Neuronal stem cell (in vitro differentiated cells): Measurements from ENCODE around the gene ZNF629.

Experiments used
- DNase-seq: peaks from one replicate; pipeline ENCODE4 v3.0.0-alpha.2; 2013; ENCODE audit warnings: low spot score
- H2AFZ ChIP-seq: one replicate; pipeline ENCODE4 v1.6.1; 2013; ENCODE audit warnings: mild to moderate bottlenecking, low read length, inconsistent platforms
- H2AK5ac ChIP-seq: 2 replicates; pipeline ENCODE4 v1.6.1; 2013; ENCODE audit warnings: low read depth, mild to moderate bottlenecking, inconsistent platforms, low read length, moderate library complexity, mixed read lengths
- H2BK120ac ChIP-seq: 2 replicates; pipeline ENCODE4 v1.6.1; 2013; ENCODE audit warnings: low read depth, mild to moderate bottlenecking, inconsistent platforms, low read length, moderate library complexity, mixed read lengths
- H2BK12ac ChIP-seq: one replicate; pipeline ENCODE4 v1.6.1; 2013; ENCODE audit warnings: low read length, inconsistent platforms
- H2BK15ac ChIP-seq: 2 replicates; pipeline ENCODE4 v1.6.1; 2013; ENCODE audit warnings: mild to moderate bottlenecking, low read length, inconsistent platforms, mixed read lengths
- H2BK5ac ChIP-seq: one replicate; pipeline ENCODE4 v1.6.1; 2013; ENCODE audit warnings: inconsistent platforms, mild to moderate bottlenecking, low read length, moderate library complexity
- H3K14ac ChIP-seq: one replicate; pipeline ENCODE4 v1.6.1; 2013; ENCODE audit warnings: low read length, inconsistent platforms
- H3K18ac ChIP-seq: 2 replicates; pipeline ENCODE4 v1.6.1; 2013; ENCODE audit warnings: low read length, inconsistent platforms
- H3K23ac ChIP-seq: 2 replicates; pipeline ENCODE4 v1.6.1; 2013; ENCODE audit warnings: low read depth, mild to moderate bottlenecking, mixed read lengths, low read length, inconsistent platforms; ENCODE audit not compliant: poor library complexity
- H3K27ac ChIP-seq: replicated peaks from 3 replicates; pipeline ENCODE4 v1.5.1; 2013; ENCODE audit warnings: low read length, inconsistent platforms
- H3K27me3 ChIP-seq, 3 experiments: 2 replicates each; pipeline ENCODE4 v1.6.1; 2013; ENCODE audit warnings: low read length in 3 of 3, mild to moderate bottlenecking in 2 of 3, inconsistent platforms in 1 of 3, low read depth in 1 of 3, mixed read lengths in 1 of 3, moderate library complexity in 1 of 3; ENCODE audit not compliant: control insufficient read depth in 3 of 3, insufficient read depth in 3 of 3
- H3K36me3 ChIP-seq, 2 donors: replicated peaks in 1 of 2; 2 replicates each; pipeline ENCODE4 v1.6.1; 2013; ENCODE audit warnings: low read length in 2 of 2; ENCODE audit not compliant: control insufficient read depth in 2 of 2, insufficient read depth in 2 of 2
- H3K4ac ChIP-seq: 2 replicates; pipeline ENCODE4 v1.6.1; 2013; ENCODE audit warnings: inconsistent platforms, mild to moderate bottlenecking, low read length, moderate library complexity
- H3K4me1 ChIP-seq, 2 donors: 1 replicate in 1 of 2; 2 replicates in 1 of 2; pipeline ENCODE4 v1.6.1; 2013; ENCODE audit warnings: low read length in 2 of 2, low read depth in 1 of 2; ENCODE audit not compliant: control insufficient read depth in 2 of 2, insufficient read depth in 1 of 2
- H3K4me2 ChIP-seq: one replicate; pipeline ENCODE4 v1.6.1; 2013; ENCODE audit warnings: mild to moderate bottlenecking, low read length, inconsistent platforms; ENCODE audit not compliant: insufficient read depth, poor library complexity, severe bottlenecking
- H3K4me3 ChIP-seq, 2 donors: 2 replicates each; pipeline ENCODE4 v1.5.1; 2013; ENCODE audit warnings: low read length in 2 of 2, mild to moderate bottlenecking in 2 of 2, inconsistent platforms in 1 of 2, moderate library complexity in 1 of 2
- H3K79me1 ChIP-seq: one replicate; pipeline ENCODE4 v1.6.1; 2013; ENCODE audit warnings: low read depth, mild to moderate bottlenecking, inconsistent platforms, low read length, moderate library complexity
- H3K9ac ChIP-seq: one replicate; pipeline ENCODE4 v1.6.1; 2013; ENCODE audit warnings: mild to moderate bottlenecking, low read depth, low read length, inconsistent platforms; ENCODE audit not compliant: poor library complexity
- H3K9me3 ChIP-seq, 2 donors: replicated peaks in 1 of 2; 2 replicates each; pipeline versions ENCODE3 to v1.6.1; 2013; ENCODE audit warnings: low read length in 2 of 2, mild to moderate bottlenecking in 2 of 2, inconsistent platforms in 1 of 2, low read depth in 1 of 2, mixed read lengths in 1 of 2, moderate library complexity in 1 of 2; ENCODE audit not compliant: control insufficient read depth in 2 of 2, insufficient read depth in 1 of 2
- H4K8ac ChIP-seq: one replicate; pipeline ENCODE4 v1.6.1; 2013; ENCODE audit warnings: low read depth, mild to moderate bottlenecking, inconsistent platforms, low read length, moderate library complexity
- H4K91ac ChIP-seq: one replicate; pipeline ENCODE4 v1.6.1; 2013; ENCODE audit warnings: low read length, low read depth, mild to moderate bottlenecking, inconsistent platforms; ENCODE audit not compliant: poor library complexity
- WGBS, 2 donors: extraction: QIAGEN DNeasy Blood & Tissue Kit; methylation state at CpG; one replicate each; pipeline ENCODE4 v1.1.7; 2013; ENCODE audit warnings: missing lambda C conversion rate in 2 of 2, mixed read lengths in 1 of 2; ENCODE audit not compliant: insufficient read length in 2 of 2, insufficient replicate concordance in 1 of 2; ENCODE audit errors: extremely low coverage in 2 of 2; 5-methylcytosine and 5-hydroxymethylcytosine counted together

The ZNF629 gene

GRCh38 chr16:30786115-30786935 is 680 bp downstream of the ZNF629 start:
- Histone ChIP-seq H3K79me1 (peaks cover 10% of the 10 kb centered on the region), H4K8ac (no peak overlapping the region), H3K4me2 (peak overlapping the region; percentile 65), H3K9me3 (no peaks in the 10 kb centered on the region), H3K4me3 (peak overlapping the region; percentile 76 to 91), H3K9ac (peak overlapping the region; percentile 98), H2AK5ac (peak overlapping the region; percentile 75), H2BK12ac (no peak overlapping the region), H3K36me3 (peaks cover 27 to 43% of the 10 kb centered on the region in 2 donors), H3K18ac (peak overlapping the region; percentile 71), H3K27me3 (no peaks in the 10 kb centered on the region), H3K27ac (peak overlapping the region; percentile 80), H2AFZ (peak overlapping the region; percentile 95), H3K4me1 (peaks cover 6 to 9% of the 10 kb centered on the region in 2 donors), H3K4ac (no peak overlapping the region), H2BK15ac (no peak overlapping the region), H3K23ac (peak overlapping the region; percentile 73), H2BK5ac (peak overlapping the region; percentile 62), H3K14ac (peak overlapping the region; percentile 94), H4K91ac (no peak overlapping the region), H2BK120ac (no peak overlapping the region)
- DNase-seq: no peak
- WGBS, 2 donors: no CpG with 5 or more reads among the region's 57 CpGs

GRCh38 chr16:30785126-30786106 is 1.6 kb downstream of the ZNF629 start:
- H3K36me3 ChIP-seq: peaks cover 31 to 52% of the 10 kb centered on the region in 2 donors
- peak overlapping the region in 1 of 2 donors; percentile 76 for H3K4me3 ChIP-seq
- H2BK12ac ChIP-seq: no peak overlapping the region
- no peak overlapping the region for H4K91ac ChIP-seq
- peak overlapping the region; percentile 98 for H3K9ac ChIP-seq
- H3K14ac ChIP-seq: no peak overlapping the region
- no peak overlapping the region for H3K23ac ChIP-seq
- no CpG with 5 or more reads among the region's 7 CpGs for WGBS, 2 donors
- H3K79me1 ChIP-seq: peaks cover 10% of the 10 kb centered on the region
- H4K8ac ChIP-seq: no peak overlapping the region
- DNase-seq: no peak
- H2BK5ac ChIP-seq: no peak overlapping the region
- H3K27me3 ChIP-seq: no peaks in the 10 kb centered on the region
- H2AK5ac ChIP-seq: no peak overlapping the region
- H3K18ac ChIP-seq: no peak overlapping the region
- H3K4me2 ChIP-seq: peak overlapping the region; percentile 65
- no peak overlapping the region for H2AFZ ChIP-seq
- no peak overlapping the region for H3K4ac ChIP-seq
- no peak overlapping the region for H2BK15ac ChIP-seq
- H3K9me3 ChIP-seq: no peaks in the 10 kb centered on the region
- no peak overlapping the region for H2BK120ac ChIP-seq
- no peak overlapping the region for H3K27ac ChIP-seq
- peaks cover 6 to 9% of the 10 kb centered on the region in 2 donors for H3K4me1 ChIP-seq

- Histone ChIP-seq H3K4me1 (peaks cover 6 to 9% of the 10 kb centered on the region in 2 donors), H3K4me3 (no peak overlapping the region), H2BK120ac (no peak overlapping the region), H2AK5ac (no peak overlapping the region), H2AFZ (no peak overlapping the region), H2BK15ac (no peak overlapping the region), H3K79me1 (peaks cover 10% of the 10 kb centered on the region), H3K9me3 (no peaks in the 10 kb centered on the region), H3K36me3 (peaks cover 34 to 64% of the 10 kb centered on the region in 2 donors), H2BK5ac (no peak overlapping the region), H4K91ac (no peak overlapping the region), H3K9ac (no peak overlapping the region), H3K27ac (no peak overlapping the region), H3K18ac (no peak overlapping the region), H3K14ac (no peak overlapping the region), H3K23ac (no peak overlapping the region), H3K4me2 (no peak overlapping the region), H4K8ac (no peak overlapping the region), H3K27me3 (no peaks in the 10 kb centered on the region), H2BK12ac (no peak overlapping the region), H3K4ac (no peak overlapping the region)
- DNase-seq: no peak
- no CpG with 5 or more reads among the region's 18 CpGs for WGBS, 2 donors
Measured at GRCh38 chr16:30784215-30784614, 2.8 kb downstream of the ZNF629 start.
